GM21390 (cell line): ENCODE measurements around the gene KRT3.

Experiments used
- ATAC-seq: cut with Tn5 transposase; IDR thresholded peaks from one replicate; pipeline ENCODE4 v1.9.1; 2021; ENCODE audit not compliant: unreplicated experiment

Gene KRT3

GRCh38 chr12:52814710-52815155 is 18.8 kb upstream of the KRT3 start:
- ATAC-seq, result no peak

GRCh38 chr12:52813885-52814709 is 18.2 kb upstream of the KRT3 start, which contains the start of gene KRT4:
Gene KRT4, minus strand, starts transcription at chr12:52814116. Its CDS starts 58 bp downstream, at chr12:52814058.
- no peak for ATAC-seq

- no peak for ATAC-seq
Observed at GRCh38 chr12:52813203-52813819, 17.4 kb upstream of the KRT3 start.

GRCh38 chr12:52812749-52813148 is 16.8 kb upstream of the KRT3 start:
- no peak for ATAC-seq

- ATAC-seq, result no peak
Observed at GRCh38 chr12:52812073-52812400, 16.1 kb upstream of the KRT3 start.

- ATAC-seq, result no peak
Observed at GRCh38 chr12:52811191-52812072, 15.5 kb upstream of the KRT3 start.

GRCh38 chr12:52810554-52810953 is 14.6 kb upstream of the KRT3 start:
- no peak for ATAC-seq

- ATAC-seq, result no peak
Observed at GRCh38 chr12:52809166-52809565, 13.2 kb upstream of the KRT3 start.

- ATAC-seq, result no peak
Observed at GRCh38 chr12:52808573-52809160, 12.8 kb upstream of the KRT3 start.

GRCh38 chr12:52807544-52808470 is 11.9 kb upstream of the KRT3 start:
- no peak for ATAC-seq

GRCh38 chr12:52806821-52807543 is 11.1 kb upstream of the KRT3 start:
- no peak for ATAC-seq

- no peak for ATAC-seq
Observed at GRCh38 chr12:52806169-52806811, 10.4 kb upstream of the KRT3 start.

GRCh38 chr12:52805739-52806138 is 9.8 kb upstream of the KRT3 start:
- ATAC-seq, result no peak

GRCh38 chr12:52805000-52805399 is 9.1 kb upstream of the KRT3 start:
- ATAC-seq, result no peak

- no peak for ATAC-seq
Observed at GRCh38 chr12:52802442-52802841, 6.5 kb upstream of the KRT3 start.

GRCh38 chr12:52801773-52802172 is 5.9 kb upstream of the KRT3 start:
- no peak for ATAC-seq

- ATAC-seq, result no peak
Observed at GRCh38 chr12:52800259-52800917, 4.5 kb upstream of the KRT3 start.

GRCh38 chr12:52799505-52800211 is 3.7 kb upstream of the KRT3 start:
- no peak for ATAC-seq
